ENCODE data around the gene HEY2. TPM values are rescaled to one million over a fixed set of nuclear protein-coding genes. Genes with fewer than 3 reads are reported as not detected.

The HEY2 gene
- polyA plus RNA-seq, 3 donors from 2014 or later, result 0.72 to 2.1 (median 0.76) TPM

- Mint-ChIP-seq H3K4me3 (no peak overlapping the region), H3K27ac (no peak overlapping the region), H3K9me3 (no peaks in the 10 kb centered on the region), H3K36me3 (peaks cover 0 to 4% (median 0%) of the 10 kb centered on the region in 3 donors), H3K4me1 (no peaks in the 10 kb centered on the region), H3K27me3 (ENCODE audit: low read depth in 3 of 3) (peaks cover 8 to 11% (median 10%) of the 10 kb centered on the region in 3 donors)
- no peak for DNase-seq
These were observed 17.0 kb upstream of the HEY2 start for GRCh38 chr6:125732398-125732797.

- Mint-ChIP-seq H3K4me1 (no peaks in the 10 kb centered on the region), H3K36me3 (peaks cover 0 to 4% (median 0%) of the 10 kb centered on the region in 3 donors), H3K4me3 (no peak overlapping the region), H3K27me3 (ENCODE audit: low read depth in 3 of 3) (peaks cover 8 to 11% (median 8%) of the 10 kb centered on the region in 3 donors), H3K27ac (no peak overlapping the region), H3K9me3 (no peaks in the 10 kb centered on the region)
- no peak for DNase-seq
These were observed 15.7 kb upstream of the HEY2 start for GRCh38 chr6:125733516-125734300.

GRCh38 chr6:125738276-125738675 is 11.2 kb upstream of the HEY2 start:
- H3K4me3 Mint-ChIP-seq, result no peak overlapping the region
- peaks cover 0 to 2% (median 0%) of the 10 kb centered on the region in 6 donors for H3K9me3 Mint-ChIP-seq
- no peaks in the 10 kb centered on the region for H3K4me1 Mint-ChIP-seq
- H3K27ac Mint-ChIP-seq, result no peak overlapping the region
- H3K36me3 Mint-ChIP-seq, result peaks cover 0 to under 1% (median 0%) of the 10 kb centered on the region in 3 donors
- no peak for DNase-seq
- H3K27me3 Mint-ChIP-seq (ENCODE audit: low read depth in 3 of 3), result peaks cover 6 to 7% (median 6%) of the 10 kb centered on the region in 3 donors

- Mint-ChIP-seq H3K36me3 (no peaks in the 10 kb centered on the region), H3K27me3 (ENCODE audit: low read depth in 3 of 3) (peaks cover 3 to 12% (median 3%) of the 10 kb centered on the region in 3 donors), H3K4me3 (no peak overlapping the region), H3K9me3 (peaks cover 0 to 2% (median 0%) of the 10 kb centered on the region in 6 donors), H3K4me1 (no peaks in the 10 kb centered on the region), H3K27ac (no peak overlapping the region)
- DNase-seq, result no peak
These were observed 10.1 kb upstream of the HEY2 start for GRCh38 chr6:125739364-125739763.

GRCh38 chr6:125741336-125741735 is 8.1 kb upstream of the HEY2 start:
- no peaks in the 10 kb centered on the region for H3K36me3 Mint-ChIP-seq
- H3K4me3 Mint-ChIP-seq, result no peak overlapping the region
- peaks cover 0 to 8% (median 6%) of the 10 kb centered on the region in 3 donors for H3K27me3 Mint-ChIP-seq (ENCODE audit: low read depth in 3 of 3)
- no peak overlapping the region for H3K27ac Mint-ChIP-seq
- no peak for DNase-seq
- H3K4me1 Mint-ChIP-seq, result peaks cover 5 to 7% of the 10 kb centered on the region in 2 donors
- peaks cover 0 to 2% (median 0%) of the 10 kb centered on the region in 6 donors for H3K9me3 Mint-ChIP-seq

GRCh38 chr6:125742024-125742423 is 7.4 kb upstream of the HEY2 start:
- peaks cover 4 to 12% (median 10%) of the 10 kb centered on the region in 3 donors for H3K27me3 Mint-ChIP-seq (ENCODE audit: low read depth in 3 of 3)

GRCh38 chr6:125742464-125743120 is 6.8 kb upstream of the HEY2 start:
- peaks cover 0 to 2% (median 0%) of the 10 kb centered on the region in 6 donors for H3K9me3 Mint-ChIP-seq
- peaks cover 14 to 18% of the 10 kb centered on the region in 2 donors for H3K4me1 Mint-ChIP-seq

More at GRCh38 chr6:125742024-125742423, 7.4 kb upstream of the HEY2 start:
- peaks cover 12% of the 10 kb centered on the region in 2 donors for H3K4me1 Mint-ChIP-seq
- H3K27ac Mint-ChIP-seq, result no peak overlapping the region
- DNase-seq, result no peak
- H3K36me3 Mint-ChIP-seq, result no peaks in the 10 kb centered on the region
- peaks cover 0 to 2% (median 0%) of the 10 kb centered on the region in 6 donors for H3K9me3 Mint-ChIP-seq
- no peak overlapping the region for H3K4me3 Mint-ChIP-seq

GRCh38 chr6:125743604-125744003 is 5.8 kb upstream of the HEY2 start:
- H3K27ac Mint-ChIP-seq, result no peak overlapping the region
- H3K9me3 Mint-ChIP-seq, result peaks cover 0 to 2% (median 0%) of the 10 kb centered on the region in 6 donors
- no peak for DNase-seq
- no peak overlapping the region for H3K4me3 Mint-ChIP-seq
- H3K27me3 Mint-ChIP-seq (ENCODE audit: low read depth in 3 of 3), result peaks cover 12 to 14% (median 13%) of the 10 kb centered on the region in 3 donors
- peaks cover 17 to 23% of the 10 kb centered on the region in 2 donors for H3K4me1 Mint-ChIP-seq
- H3K36me3 Mint-ChIP-seq, result no peaks in the 10 kb centered on the region

More at GRCh38 chr6:125742464-125743120, 6.8 kb upstream of the HEY2 start:
- H3K36me3 Mint-ChIP-seq, result no peaks in the 10 kb centered on the region
- no peak for DNase-seq
- peaks cover 8 to 14% (median 12%) of the 10 kb centered on the region in 3 donors for H3K27me3 Mint-ChIP-seq (ENCODE audit: low read depth in 3 of 3)
- no peak overlapping the region for H3K4me3 Mint-ChIP-seq
- no peak overlapping the region for H3K27ac Mint-ChIP-seq

- peaks cover 23 to 29% (median 26%) of the 10 kb centered on the region in 3 donors for H3K27me3 Mint-ChIP-seq (ENCODE audit: low read depth in 3 of 3)
- no peak for DNase-seq
- H3K27ac Mint-ChIP-seq, result peak overlapping the region in 2 of 6 donors; percentile 87 to 96
- H3K4me3 Mint-ChIP-seq, result peak overlapping the region in 3 of 5 donors; percentile 88 to 96 (median 90)
- peaks cover 28 to 37% of the 10 kb centered on the region in 2 donors for H3K4me1 Mint-ChIP-seq
- H3K36me3 Mint-ChIP-seq, result no peaks in the 10 kb centered on the region
- no peaks in the 10 kb centered on the region for H3K9me3 Mint-ChIP-seq
These were observed 4.0 kb upstream of the HEY2 start for GRCh38 chr6:125745281-125746018.

GRCh38 chr6:125746019-125746414 is 3.4 kb upstream of the HEY2 start:
- peaks cover 31 to 42% of the 10 kb centered on the region in 2 donors for H3K4me1 Mint-ChIP-seq
- peak overlapping the region; percentile 74 to 96 (median 89) for H3K27ac Mint-ChIP-seq
- no peaks in the 10 kb centered on the region for H3K36me3 Mint-ChIP-seq
- peak overlapping the region; percentile 88 to 96 (median 90) for H3K4me3 Mint-ChIP-seq
- H3K27me3 Mint-ChIP-seq (ENCODE audit: low read depth in 3 of 3), result peaks cover 23 to 31% (median 29%) of the 10 kb centered on the region in 3 donors
- H3K9me3 Mint-ChIP-seq, result no peaks in the 10 kb centered on the region
- DNase-seq, result no peak

GRCh38 chr6:125746731-125747588 is 2.5 kb upstream of the HEY2 start:
- Mint-ChIP-seq H3K9me3 (no peaks in the 10 kb centered on the region), H3K4me3 (peak overlapping the region; percentile 88 to 96 (median 90)), H3K4me1 (peaks cover 34 to 50% of the 10 kb centered on the region in 2 donors), H3K27me3 (ENCODE audit: low read depth in 3 of 3) (peaks cover 22 to 31% (median 29%) of the 10 kb centered on the region in 3 donors), H3K36me3 (no peaks in the 10 kb centered on the region), H3K27ac (peak overlapping the region; percentile 74 to 96 (median 89))
- DNase-seq, result peak; percentile 78 to 81 (median 80)

GRCh38 chr6:125747589-125748405 is 1.6 kb upstream of the HEY2 start:
- Mint-ChIP-seq H3K27me3 (ENCODE audit: low read depth in 3 of 3) (peaks cover 21 to 31% (median 29%) of the 10 kb centered on the region in 3 donors), H3K36me3 (no peaks in the 10 kb centered on the region), H3K9me3 (no peaks in the 10 kb centered on the region), H3K4me3 (peak overlapping the region; percentile 90 to 96 (median 94)), H3K27ac (peak overlapping the region; percentile 32 to 96 (median 93)), H3K4me1 (peaks cover 34 to 50% of the 10 kb centered on the region in 2 donors)
- peak; percentile 40 to 47 (median 44) for DNase-seq

All from immature natural killer cell (primary cell).